ENCODE data around the gene SMC1B.

DNA sequence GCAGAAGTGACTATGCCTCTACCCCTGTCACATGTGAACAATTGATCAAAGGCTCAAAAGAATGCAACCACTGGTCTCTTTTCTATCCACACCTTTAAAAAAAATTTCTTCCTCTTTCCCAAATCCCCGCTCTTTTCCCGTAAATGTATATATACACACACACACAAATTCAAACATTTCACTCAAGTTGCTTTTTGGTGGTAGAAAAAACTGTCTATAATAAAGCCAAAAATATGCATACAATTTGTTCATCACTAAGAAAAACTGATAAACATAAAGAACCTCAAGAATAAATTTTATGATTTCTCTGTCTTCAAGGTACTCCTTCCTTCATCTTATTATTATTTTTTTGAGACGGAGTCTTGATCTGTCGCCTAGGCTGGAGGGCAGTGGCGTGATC lies 5.6 kb downstream of the SMC1B start:
- TF ChIP-seq, protein P1, sequence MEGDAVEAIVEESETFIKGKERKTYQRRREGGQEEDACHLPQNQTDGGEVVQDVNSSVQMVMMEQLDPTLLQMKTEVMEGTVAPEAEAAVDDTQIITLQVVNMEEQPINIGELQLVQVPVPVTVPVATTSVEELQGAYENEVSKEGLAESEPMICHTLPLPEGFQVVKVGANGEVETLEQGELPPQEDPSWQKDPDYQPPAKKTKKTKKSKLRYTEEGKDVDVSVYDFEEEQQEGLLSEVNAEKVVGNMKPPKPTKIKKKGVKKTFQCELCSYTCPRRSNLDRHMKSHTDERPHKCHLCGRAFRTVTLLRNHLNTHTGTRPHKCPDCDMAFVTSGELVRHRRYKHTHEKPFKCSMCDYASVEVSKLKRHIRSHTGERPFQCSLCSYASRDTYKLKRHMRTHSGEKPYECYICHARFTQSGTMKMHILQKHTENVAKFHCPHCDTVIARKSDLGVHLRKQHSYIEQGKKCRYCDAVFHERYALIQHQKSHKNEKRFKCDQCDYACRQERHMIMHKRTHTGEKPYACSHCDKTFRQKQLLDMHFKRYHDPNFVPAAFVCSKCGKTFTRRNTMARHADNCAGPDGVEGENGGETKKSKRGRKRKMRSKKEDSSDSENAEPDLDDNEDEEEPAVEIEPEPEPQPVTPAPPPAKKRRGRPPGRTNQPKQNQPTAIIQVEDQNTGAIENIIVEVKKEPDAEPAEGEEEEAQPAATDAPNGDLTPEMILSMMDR (IDR thresholded peaks at IDR 0.05): no peak
- no peak for TF ChIP-seq POLR2A (IDR thresholded peaks at IDR 0.05)

Measured in uterus (tissue), 2 donors.